Measurements from ENCODE around the gene PRCC.
A peak's percentile ranks its signal among the peaks of the same experiment; 100 is the strongest.

The PRCC gene

DNA sequence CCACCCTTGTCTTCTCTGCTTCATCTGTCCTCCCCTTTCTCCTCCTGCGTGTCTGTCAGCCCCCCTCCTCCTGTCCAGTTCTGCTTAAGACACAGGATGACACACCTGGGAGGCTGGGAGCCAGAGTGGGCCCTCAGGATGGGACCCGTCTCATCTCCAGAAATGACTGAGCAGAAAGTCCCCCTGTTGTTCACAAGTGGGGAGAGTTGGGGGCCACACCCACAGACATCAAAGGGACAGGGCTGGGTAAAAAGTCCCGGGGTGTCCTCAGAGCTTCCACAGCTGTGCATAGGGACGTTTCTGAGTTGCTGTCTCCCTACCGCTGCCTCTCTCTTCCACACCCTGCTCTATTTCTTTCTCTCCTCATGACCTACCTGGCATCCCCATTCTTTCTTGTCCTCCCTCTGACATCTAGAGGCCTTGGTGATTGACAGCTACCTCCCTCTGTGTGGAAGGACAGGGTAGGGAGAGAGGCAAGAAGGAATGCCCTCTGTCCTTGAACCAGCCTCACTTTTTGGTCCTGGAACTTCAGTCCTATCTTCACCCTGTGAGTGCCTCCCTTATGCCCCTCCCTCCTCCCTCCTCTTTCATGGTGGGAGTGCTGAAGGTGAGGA is 68.8 kb downstream of the PRCC start:
- TF ChIP-seq, protein P1, sequence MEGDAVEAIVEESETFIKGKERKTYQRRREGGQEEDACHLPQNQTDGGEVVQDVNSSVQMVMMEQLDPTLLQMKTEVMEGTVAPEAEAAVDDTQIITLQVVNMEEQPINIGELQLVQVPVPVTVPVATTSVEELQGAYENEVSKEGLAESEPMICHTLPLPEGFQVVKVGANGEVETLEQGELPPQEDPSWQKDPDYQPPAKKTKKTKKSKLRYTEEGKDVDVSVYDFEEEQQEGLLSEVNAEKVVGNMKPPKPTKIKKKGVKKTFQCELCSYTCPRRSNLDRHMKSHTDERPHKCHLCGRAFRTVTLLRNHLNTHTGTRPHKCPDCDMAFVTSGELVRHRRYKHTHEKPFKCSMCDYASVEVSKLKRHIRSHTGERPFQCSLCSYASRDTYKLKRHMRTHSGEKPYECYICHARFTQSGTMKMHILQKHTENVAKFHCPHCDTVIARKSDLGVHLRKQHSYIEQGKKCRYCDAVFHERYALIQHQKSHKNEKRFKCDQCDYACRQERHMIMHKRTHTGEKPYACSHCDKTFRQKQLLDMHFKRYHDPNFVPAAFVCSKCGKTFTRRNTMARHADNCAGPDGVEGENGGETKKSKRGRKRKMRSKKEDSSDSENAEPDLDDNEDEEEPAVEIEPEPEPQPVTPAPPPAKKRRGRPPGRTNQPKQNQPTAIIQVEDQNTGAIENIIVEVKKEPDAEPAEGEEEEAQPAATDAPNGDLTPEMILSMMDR (IDR thresholded peaks at IDR 0.05), result no peak

GRCh38 chr1:156836892-156837291 is 69.6 kb downstream of the PRCC start:
- TF ChIP-seq, protein P1 (IDR thresholded peaks at IDR 0.05), result no peak

GRCh38 chr1:156838972-156839371 is 71.6 kb downstream of the PRCC start:
- TF ChIP-seq, protein P1 (IDR thresholded peaks at IDR 0.05), result peak; percentile 99

GRCh38 chr1:156839426-156840109 is 72.2 kb downstream of the PRCC start:
- TF ChIP-seq, protein P1 (IDR thresholded peaks at IDR 0.05), result no peak

GRCh38 chr1:156840186-156840897 is 73.0 kb downstream of the PRCC start:
- TF ChIP-seq, protein P1 (IDR thresholded peaks at IDR 0.05), result no peak

DNA sequence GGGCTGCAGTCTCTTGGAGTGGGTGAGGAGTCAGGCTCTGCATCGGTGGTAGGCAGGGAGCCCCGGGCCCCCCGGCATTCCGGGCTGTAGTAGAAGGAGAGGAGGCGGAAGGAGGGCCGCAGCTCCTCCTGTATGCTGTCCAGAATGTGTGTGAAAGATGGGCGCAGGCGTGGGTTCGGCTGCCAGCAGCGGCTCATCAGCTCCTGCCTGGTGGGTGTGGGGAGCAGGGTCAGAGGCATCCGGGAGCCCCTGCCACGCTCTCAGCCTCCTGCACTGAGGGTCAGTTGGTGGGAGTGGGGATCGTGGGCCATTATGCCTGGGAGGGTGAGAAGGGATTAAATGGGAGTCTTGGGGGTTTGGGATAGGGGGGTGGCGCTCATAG is 73.6 kb downstream of the PRCC start:
- TF ChIP-seq, protein P1 (IDR thresholded peaks at IDR 0.05), result no peak

- TF ChIP-seq, protein P1 (IDR thresholded peaks at IDR 0.05), result no peak
These were observed 74.0 kb downstream of the PRCC start for GRCh38 chr1:156841295-156841855.
